Neutrophil (primary cell): Measurements from ENCODE around the gene STAP2.

Source experiments
- H3K27ac ChIP-seq: fragments of 200-600 bp; sonication (generic); 2 replicates; pipeline ENCODE4 v1.5.1; 2016; ENCODE audit warnings: mild to moderate bottlenecking, moderate library complexity
- H3K27me3 ChIP-seq: fragments of 200-600 bp; sonication (generic); 2 replicates; pipeline ENCODE4 v1.6.0; 2016; ENCODE audit warnings: mild to moderate bottlenecking
- H3K36me3 ChIP-seq: fragments of 200-600 bp; sonication (generic); 2 replicates; pipeline ENCODE4 v1.5.1; 2017
- H3K4me1 ChIP-seq, 2 experiments: fragments of 200-600 bp in 1 of 2; sonication (generic) in 1 of 2; 1 replicate in 1 of 2; 2 replicates in 1 of 2; pipeline versions ENCODE4 v1.5.1 to v1.6.1; 2013 to 2016; ENCODE audit warnings: low read depth in 1 of 2, low read length in 1 of 2, mild to moderate bottlenecking in 1 of 2, moderate library complexity in 1 of 2; ENCODE audit not compliant: control insufficient read depth in 1 of 2, insufficient read depth in 1 of 2
- H3K4me3 ChIP-seq, 2 experiments: fragments of 200-600 bp in 1 of 2; sonication (generic) in 1 of 2; 1 replicate in 1 of 2; 2 replicates in 1 of 2; pipeline ENCODE4 v1.5.1; 2013 to 2016; ENCODE audit warnings: low read depth in 1 of 2, low read length in 1 of 2, mild to moderate bottlenecking in 1 of 2, moderate library complexity in 1 of 2
- H3K9me3 ChIP-seq: fragments of 200-600 bp; sonication (generic); 2 replicates; pipeline ENCODE4 v1.5.1; 2016
- TF ChIP-seq, protein P1 (sequence below): fragments of 200-600 bp; sonication (generic); IDR thresholded peaks from 2 replicates; pipeline ENCODE4 v1.5.1; 2016; ENCODE audit warnings: antibody characterized with exemption

STAP2 gene

DNA sequence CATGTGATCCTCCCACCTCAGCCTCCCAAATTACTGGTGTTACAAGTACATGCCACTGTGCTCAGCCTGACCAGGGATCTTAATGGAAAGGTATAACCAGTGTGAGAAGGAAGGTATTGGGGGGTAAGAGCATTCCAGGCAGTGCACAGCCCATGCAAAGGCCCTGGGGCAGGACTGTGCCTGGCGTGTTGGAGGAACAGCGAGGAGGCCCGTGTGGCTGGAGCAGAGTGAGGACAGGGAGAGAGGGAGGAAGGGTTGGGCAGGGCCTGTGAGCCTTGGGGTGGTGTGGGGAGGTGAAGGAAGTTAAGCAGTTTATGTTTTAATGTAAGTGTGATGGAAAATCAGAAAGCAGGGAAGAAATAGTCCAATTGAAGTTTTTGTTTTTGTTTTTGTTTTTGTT, 38.0 kb downstream of the STAP2 start:
- Histone ChIP-seq H3K4me1 (no peaks in the 10 kb centered on the region), H3K27ac (no peak overlapping the region), H3K27me3 (peaks cover 31% of the 10 kb centered on the region)

DNA sequence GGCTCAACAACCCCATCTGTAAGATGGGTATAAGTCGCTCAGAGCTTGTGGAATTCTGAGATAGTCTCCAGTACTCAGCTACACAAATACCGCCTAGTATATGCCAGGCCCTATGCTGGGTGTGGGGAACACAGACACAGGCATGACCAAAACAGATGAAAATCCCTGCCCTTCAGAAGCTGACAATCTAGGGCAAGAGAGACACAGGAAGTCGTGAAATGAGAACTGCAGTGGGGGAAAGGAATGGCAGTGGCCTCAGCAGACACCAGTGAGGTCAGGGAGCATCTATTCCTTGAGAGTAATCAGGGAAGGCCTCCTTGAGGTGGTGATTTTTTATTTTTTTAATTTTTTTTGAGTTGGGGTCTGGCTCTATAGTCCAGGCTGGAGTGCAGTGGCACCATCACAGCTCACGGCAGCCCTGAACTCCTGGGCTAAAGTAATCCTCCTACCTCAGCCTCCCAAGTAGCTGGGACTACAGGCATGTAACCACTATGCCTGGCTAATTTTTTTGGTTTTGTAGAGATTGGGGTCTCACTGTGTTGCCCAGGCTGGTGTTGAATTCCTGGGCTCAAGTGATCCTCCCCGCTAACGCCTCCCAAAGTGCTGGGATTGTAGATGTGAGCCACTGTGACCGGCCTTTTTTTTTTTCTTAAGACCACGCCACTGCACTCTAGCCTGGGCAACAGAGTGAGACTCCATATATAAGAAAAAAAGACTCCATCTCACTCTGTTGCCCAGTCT, 39.6 kb downstream of the STAP2 start:
- Histone ChIP-seq H3K36me3 (no peaks in the 10 kb centered on the region), H3K27me3 (peaks cover 15% of the 10 kb centered on the region), H3K4me1 (no peaks in the 10 kb centered on the region), H3K9me3 (no peaks in the 10 kb centered on the region), H3K4me3 (no peak overlapping the region), H3K27ac (no peak overlapping the region)
- TF ChIP-seq, protein P1, sequence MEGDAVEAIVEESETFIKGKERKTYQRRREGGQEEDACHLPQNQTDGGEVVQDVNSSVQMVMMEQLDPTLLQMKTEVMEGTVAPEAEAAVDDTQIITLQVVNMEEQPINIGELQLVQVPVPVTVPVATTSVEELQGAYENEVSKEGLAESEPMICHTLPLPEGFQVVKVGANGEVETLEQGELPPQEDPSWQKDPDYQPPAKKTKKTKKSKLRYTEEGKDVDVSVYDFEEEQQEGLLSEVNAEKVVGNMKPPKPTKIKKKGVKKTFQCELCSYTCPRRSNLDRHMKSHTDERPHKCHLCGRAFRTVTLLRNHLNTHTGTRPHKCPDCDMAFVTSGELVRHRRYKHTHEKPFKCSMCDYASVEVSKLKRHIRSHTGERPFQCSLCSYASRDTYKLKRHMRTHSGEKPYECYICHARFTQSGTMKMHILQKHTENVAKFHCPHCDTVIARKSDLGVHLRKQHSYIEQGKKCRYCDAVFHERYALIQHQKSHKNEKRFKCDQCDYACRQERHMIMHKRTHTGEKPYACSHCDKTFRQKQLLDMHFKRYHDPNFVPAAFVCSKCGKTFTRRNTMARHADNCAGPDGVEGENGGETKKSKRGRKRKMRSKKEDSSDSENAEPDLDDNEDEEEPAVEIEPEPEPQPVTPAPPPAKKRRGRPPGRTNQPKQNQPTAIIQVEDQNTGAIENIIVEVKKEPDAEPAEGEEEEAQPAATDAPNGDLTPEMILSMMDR = no peak

More for the DNA sequence above, 38.0 kb downstream of the STAP2 start:
- Histone ChIP-seq H3K4me3 (no peak overlapping the region), H3K9me3 (no peaks in the 10 kb centered on the region), H3K36me3 (no peaks in the 10 kb centered on the region)
- TF ChIP-seq, protein P1 = no peak

DNA sequence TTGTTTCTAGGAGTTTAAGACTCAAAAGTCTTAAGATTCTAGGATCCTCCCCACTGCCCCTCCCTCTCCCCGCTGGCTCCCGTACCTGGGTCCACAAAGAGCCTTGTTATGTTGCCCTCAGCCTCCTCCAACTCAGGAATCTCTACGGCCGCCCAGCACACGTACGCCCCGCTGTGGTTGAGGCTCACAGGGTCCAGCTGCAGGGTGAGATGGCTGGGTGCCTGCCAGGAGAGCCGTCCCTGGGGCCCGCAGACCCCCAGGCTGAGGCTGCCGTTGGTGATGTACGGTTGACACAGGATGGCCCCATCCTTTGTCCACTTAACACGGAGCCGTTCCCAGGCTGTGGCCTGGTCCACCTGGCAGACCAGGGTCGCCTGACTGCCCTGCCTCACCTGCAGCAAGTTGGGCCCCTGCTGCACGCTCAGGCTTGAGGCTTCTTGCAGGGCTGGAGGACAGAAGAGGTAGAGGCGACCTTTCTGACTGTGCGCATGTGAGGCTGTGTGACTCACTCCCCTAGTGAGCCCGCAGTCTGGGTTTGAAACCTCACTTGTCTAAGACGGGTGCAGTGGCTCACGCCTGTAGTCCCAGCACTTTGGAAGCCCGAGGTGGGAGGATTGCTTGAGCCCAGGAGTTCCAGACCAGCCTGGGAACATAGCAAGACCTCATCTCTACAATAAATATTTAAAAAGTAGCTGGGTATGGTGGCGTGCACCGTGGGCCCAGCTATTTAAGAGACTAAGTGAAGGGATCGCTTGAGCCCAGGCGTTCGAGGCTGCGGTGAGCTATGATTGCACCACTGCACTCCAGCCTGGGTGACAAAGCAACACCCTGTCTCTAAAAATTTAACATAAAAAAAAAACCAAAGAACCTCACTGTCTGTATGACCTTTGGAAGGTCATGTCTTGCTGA, 40.5 kb downstream of the STAP2 start:
- no peak overlapping the region for H3K27ac ChIP-seq
- H3K36me3 ChIP-seq = no peaks in the 10 kb centered on the region
- H3K27me3 ChIP-seq = peaks cover 12% of the 10 kb centered on the region
- H3K9me3 ChIP-seq = no peaks in the 10 kb centered on the region
- H3K4me1 ChIP-seq = no peaks in the 10 kb centered on the region
- TF ChIP-seq, protein P1 = no peak
- H3K4me3 ChIP-seq = no peak overlapping the region

DNA sequence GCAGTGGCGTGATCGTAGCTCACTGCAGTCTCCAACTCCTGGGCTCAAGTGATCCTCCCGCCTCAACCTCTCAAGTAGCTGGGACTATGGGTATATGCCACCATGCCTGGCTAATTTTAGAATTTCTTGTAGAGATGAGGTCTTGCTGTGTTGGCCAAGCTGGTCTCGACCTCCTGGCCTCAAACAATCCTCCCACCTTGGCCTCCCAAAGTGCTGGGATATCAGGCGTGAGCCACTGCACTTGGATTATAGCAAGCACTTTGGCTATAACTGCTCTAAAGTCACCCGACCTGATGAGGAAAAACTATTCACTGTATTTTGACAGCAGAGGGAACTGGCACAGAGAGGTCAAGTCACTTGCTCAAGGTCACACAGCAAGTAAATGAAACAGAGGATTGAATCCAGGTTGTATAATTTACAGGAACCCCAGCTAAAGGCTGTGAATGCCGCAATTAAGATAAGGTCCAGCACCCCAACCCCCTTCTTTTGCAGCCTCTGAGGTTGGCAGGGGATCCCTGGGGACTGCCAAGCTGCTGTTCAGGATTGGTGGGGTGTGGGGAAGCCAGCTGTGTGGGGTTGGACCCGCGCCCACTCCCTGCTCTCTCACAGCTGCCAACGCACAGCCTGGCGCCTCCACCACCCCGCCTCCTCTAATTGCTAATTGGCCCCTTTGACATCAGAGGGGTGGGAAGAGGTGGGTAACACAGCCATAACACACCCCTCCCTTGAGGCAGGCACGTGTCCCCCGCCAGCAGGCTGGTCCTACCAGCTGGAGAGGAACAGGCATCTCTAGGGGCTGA, 42.5 kb downstream of the STAP2 start:
- Histone ChIP-seq H3K27me3 (no peaks in the 10 kb centered on the region), H3K27ac (no peak overlapping the region), H3K4me1 (no peaks in the 10 kb centered on the region), H3K36me3 (no peaks in the 10 kb centered on the region), H3K9me3 (no peaks in the 10 kb centered on the region), H3K4me3 (no peak overlapping the region)
- TF ChIP-seq, protein P1 = no peak

DNA sequence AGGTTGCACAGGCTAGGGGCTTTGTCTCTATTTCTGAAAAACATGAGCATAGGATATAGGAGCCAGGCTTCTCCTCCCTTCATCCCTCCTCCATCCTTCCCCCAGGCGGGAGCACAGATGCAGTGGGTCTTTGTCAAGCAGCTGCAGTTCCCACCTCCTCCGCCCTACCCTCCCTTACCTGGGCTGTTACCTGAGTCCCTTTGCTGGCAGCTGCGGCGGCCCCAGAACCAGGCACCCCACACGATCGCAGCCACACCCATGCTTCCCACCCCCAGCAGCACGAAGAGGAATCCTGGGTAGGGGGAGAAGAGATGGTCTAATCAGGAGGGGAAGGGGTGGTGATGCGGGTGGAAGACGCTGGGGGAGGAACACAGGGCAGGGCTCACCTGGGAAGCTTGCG, 44.2 kb downstream of the STAP2 start:
- TF ChIP-seq, protein P1 = no peak
- no peaks in the 10 kb centered on the region for H3K27me3 ChIP-seq
- no peaks in the 10 kb centered on the region for H3K9me3 ChIP-seq
- H3K4me3 ChIP-seq = no peak overlapping the region
- no peaks in the 10 kb centered on the region for H3K36me3 ChIP-seq
- H3K27ac ChIP-seq = no peak overlapping the region
- H3K4me1 ChIP-seq = no peaks in the 10 kb centered on the region
